ENCODE data around the gene CPN2.

CPN2 gene

DNA sequence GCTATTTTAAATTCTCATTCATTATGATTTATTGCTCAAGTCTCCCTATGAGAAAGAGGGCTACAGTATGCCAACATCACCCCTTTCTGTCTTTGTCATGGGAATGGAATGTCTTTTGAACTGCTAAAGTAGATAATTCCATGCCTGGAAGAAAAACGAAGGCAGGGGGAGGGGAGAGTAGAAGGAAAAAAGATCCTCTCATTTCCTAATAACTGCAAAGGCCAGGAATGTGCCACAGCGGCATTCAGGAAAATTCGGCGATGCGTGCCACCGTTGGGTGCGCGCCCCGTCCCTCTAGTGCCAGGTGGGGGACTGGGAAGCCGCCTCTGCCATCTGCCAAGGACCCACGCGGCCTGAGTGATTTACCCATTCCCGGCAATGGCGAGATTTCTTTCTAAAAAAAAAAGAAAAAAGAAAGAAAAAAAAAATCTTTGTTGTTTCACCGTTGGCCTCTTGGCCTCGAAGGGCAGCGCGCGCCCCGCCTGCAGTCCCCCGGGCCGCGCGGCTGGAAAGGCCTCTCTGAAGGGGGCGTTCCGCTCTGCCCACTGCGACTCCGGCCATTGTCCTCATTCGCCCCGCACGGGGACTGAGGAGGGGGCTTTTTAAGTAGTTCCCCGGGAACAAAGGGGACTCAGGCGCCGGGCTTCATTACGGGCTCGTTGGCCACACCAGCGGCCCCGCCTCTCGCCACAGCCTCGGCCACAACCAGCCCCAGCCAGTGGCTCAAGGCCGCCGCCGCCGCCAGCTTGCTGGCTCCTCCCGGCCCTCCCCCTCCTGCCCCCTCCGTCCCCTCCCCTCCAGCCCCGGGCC lies 54.5 kb downstream of the CPN2 start:
- TF ChIP-seq SIN3A (IDR thresholded peaks at IDR 0.05; ENCODE audit: borderline replicate concordance, insufficient read depth, low read length) (no peak), POLR2AphosphoS5 (IDR thresholded peaks at IDR 0.05; ENCODE audit: low read depth, low read length) (no peak), FOXP2 (optimal IDR thresholded peaks at IDR 0.05; ENCODE audit: borderline replicate concordance, extremely low read depth, extremely low read length, insufficient read depth) (no peak), TAF1 (IDR thresholded peaks at IDR 0.05; ENCODE audit: borderline replicate concordance, insufficient read depth, low read length) (no peak)
- TF ChIP-seq, protein P1, sequence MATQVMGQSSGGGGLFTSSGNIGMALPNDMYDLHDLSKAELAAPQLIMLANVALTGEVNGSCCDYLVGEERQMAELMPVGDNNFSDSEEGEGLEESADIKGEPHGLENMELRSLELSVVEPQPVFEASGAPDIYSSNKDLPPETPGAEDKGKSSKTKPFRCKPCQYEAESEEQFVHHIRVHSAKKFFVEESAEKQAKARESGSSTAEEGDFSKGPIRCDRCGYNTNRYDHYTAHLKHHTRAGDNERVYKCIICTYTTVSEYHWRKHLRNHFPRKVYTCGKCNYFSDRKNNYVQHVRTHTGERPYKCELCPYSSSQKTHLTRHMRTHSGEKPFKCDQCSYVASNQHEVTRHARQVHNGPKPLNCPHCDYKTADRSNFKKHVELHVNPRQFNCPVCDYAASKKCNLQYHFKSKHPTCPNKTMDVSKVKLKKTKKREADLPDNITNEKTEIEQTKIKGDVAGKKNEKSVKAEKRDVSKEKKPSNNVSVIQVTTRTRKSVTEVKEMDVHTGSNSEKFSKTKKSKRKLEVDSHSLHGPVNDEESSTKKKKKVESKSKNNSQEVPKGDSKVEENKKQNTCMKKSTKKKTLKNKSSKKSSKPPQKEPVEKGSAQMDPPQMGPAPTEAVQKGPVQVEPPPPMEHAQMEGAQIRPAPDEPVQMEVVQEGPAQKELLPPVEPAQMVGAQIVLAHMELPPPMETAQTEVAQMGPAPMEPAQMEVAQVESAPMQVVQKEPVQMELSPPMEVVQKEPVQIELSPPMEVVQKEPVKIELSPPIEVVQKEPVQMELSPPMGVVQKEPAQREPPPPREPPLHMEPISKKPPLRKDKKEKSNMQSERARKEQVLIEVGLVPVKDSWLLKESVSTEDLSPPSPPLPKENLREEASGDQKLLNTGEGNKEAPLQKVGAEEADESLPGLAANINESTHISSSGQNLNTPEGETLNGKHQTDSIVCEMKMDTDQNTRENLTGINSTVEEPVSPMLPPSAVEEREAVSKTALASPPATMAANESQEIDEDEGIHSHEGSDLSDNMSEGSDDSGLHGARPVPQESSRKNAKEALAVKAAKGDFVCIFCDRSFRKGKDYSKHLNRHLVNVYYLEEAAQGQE (IDR thresholded peaks at IDR 0.05; ENCODE audit: insufficient read depth in 1 of 2, low read depth in 2 of 2, low read length in 2 of 2), result no peak

- TF ChIP-seq, protein P1 (IDR thresholded peaks at IDR 0.05; ENCODE audit: insufficient read depth in 1 of 2, low read depth in 2 of 2, low read length in 2 of 2), result no peak
- TF ChIP-seq TAF1 (IDR thresholded peaks at IDR 0.05; ENCODE audit: borderline replicate concordance, insufficient read depth, low read length), result no peak
- TF ChIP-seq FOXP2 (optimal IDR thresholded peaks at IDR 0.05; ENCODE audit: borderline replicate concordance, extremely low read depth, extremely low read length, insufficient read depth), result no peak
- no peak for TF ChIP-seq POLR2AphosphoS5 (IDR thresholded peaks at IDR 0.05; ENCODE audit: low read depth, low read length)
- no peak for TF ChIP-seq SIN3A (IDR thresholded peaks at IDR 0.05; ENCODE audit: borderline replicate concordance, insufficient read depth, low read length)
Observed at GRCh38 chr3:194294895-194295214, 56.3 kb downstream of the CPN2 start.

DNA sequence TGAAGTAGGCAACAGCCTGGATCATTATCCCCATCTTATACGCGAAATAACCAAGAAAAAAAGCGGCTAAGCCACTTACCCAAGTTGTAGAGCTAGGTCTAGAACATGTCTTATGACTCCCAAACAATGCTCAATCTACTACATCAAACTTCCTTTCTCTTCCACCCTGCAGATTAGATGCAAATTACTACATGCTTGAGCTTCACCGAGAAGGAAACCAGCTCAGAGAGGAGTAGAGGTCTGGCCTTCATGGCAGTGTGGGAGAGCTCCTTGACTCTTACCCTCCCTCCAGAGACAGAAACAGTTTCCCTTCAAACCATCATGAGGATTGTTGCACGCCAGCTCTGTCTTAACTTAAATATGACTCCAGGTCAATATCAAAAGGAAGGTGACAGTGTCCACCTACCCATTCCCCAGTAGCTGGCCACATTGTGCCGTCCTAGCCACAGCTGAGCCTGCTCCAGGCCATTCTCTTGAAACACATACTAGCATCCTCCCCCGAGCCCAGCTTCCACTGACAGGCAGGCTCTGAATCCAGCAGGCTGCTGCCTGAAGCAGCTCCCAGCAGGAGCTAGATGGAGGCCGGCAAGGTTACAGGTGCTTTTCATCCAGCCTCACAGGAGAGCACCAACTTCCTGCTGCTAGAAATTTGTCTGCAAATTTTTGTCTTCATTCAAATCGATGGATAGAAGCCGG lies 56.8 kb downstream of the CPN2 start:
- no peak for TF ChIP-seq FOXP2 (optimal IDR thresholded peaks at IDR 0.05; ENCODE audit: borderline replicate concordance, extremely low read depth, extremely low read length, insufficient read depth)
- TF ChIP-seq POLR2AphosphoS5 (IDR thresholded peaks at IDR 0.05; ENCODE audit: low read depth, low read length), result no peak
- TF ChIP-seq SIN3A (IDR thresholded peaks at IDR 0.05; ENCODE audit: borderline replicate concordance, insufficient read depth, low read length), result no peak
- TF ChIP-seq TAF1 (IDR thresholded peaks at IDR 0.05; ENCODE audit: borderline replicate concordance, insufficient read depth, low read length), result no peak
- TF ChIP-seq, protein P1 (IDR thresholded peaks at IDR 0.05; ENCODE audit: insufficient read depth in 1 of 2, low read depth in 2 of 2, low read length in 2 of 2), result no peak

DNA sequence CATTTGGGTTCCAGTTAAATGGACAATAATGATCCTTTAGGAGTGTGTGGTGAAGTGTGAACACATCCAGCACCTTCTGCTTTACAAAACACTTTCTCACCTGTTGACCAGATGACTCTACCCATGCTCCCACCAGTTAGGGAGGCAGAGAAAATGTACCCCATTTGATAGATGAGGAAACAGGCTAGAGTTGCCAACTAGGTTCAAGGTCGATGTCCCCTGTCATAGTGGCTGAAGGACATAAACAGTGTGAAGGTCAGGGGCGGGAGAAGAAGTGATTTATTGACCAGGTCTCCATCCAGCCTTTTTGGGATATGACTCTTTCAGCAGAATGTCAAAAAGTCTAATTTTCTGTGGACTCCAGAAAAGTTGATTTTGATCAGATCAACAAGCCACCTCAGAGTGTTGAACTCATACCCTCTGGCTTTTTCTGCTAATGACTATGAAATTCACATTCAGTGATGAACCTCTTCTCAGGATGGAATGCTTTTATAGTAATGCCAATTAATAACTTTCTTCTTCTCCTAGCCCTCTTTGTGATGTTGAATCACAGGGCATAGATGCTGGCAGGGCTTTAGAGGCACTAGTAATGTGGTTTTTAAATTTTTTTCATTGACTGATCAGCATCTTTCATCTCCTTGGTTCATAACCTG lies 57.5 kb downstream of the CPN2 start:
- no peak for TF ChIP-seq POLR2AphosphoS5 (IDR thresholded peaks at IDR 0.05; ENCODE audit: low read depth, low read length)
- no peak for TF ChIP-seq FOXP2 (optimal IDR thresholded peaks at IDR 0.05; ENCODE audit: borderline replicate concordance, extremely low read depth, extremely low read length, insufficient read depth)
- no peak for TF ChIP-seq SIN3A (IDR thresholded peaks at IDR 0.05; ENCODE audit: borderline replicate concordance, insufficient read depth, low read length)
- TF ChIP-seq, protein P1 (IDR thresholded peaks at IDR 0.05; ENCODE audit: insufficient read depth in 1 of 2, low read depth in 2 of 2, low read length in 2 of 2), result no peak
- TF ChIP-seq TAF1 (IDR thresholded peaks at IDR 0.05; ENCODE audit: borderline replicate concordance, insufficient read depth, low read length), result no peak

Measured in PFSK-1 (cell line).